IPS-18c (cell line): Measurements from ENCODE around the gene TENT4B.
"Not testable (repeated sequence)": the region's sequence is repeated elsewhere in the genome, so short reads cannot be mapped to it uniquely, and the experiment has no call there.

ENCODE experiments used
- H3K4me3 ChIP-seq: 2 replicates; pipeline ENCODE4 v1.7.0; 2013; ENCODE audit warnings: low read depth, mild to moderate bottlenecking, low read length, moderate library complexity; ENCODE audit not compliant: insufficient read depth
- H3K9me3 ChIP-seq: one replicate; pipeline ENCODE4 v1.6.1; 2013; ENCODE audit warnings: mild to moderate bottlenecking, low read length, moderate library complexity; ENCODE audit not compliant: control insufficient read depth, insufficient read depth

TENT4B gene

GRCh38 chr16:50152807-50153595 is at the start of gene TENT4B:
Gene TENT4B, plus strand, starts transcription at chr16:50153306. Its CDS starts 316 bp downstream, at chr16:50153622.
- H3K4me3 ChIP-seq, result peak within 1 kb of the TSS; percentile 85
- H3K9me3 ChIP-seq, result no peaks in the 10 kb centered on the region

DNA sequence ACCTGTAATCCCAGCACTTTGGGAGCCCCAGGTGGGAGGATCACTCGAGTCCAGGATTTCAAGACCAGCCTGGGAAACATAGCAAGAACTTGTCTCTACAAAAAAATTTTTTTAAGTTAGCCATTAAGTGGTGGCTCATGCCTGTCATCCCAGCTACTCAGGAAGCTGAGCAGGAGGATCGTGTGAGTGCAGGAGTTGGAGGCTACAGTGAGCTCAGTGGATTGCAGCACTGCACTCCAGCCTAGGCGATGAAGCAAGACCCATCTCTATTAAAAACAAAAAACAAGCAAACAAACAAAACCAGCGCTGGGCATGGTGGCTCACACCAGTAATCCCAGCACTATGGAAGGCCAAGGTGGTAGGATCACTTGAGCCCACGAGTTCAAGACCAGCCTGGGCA is 49.3 kb upstream of the TENT4B start:
- H3K4me3 ChIP-seq, result no peak overlapping the region
- H3K9me3 ChIP-seq, result no peaks in the 10 kb centered on the region

GRCh38 chr16:50114357-50115129 is 38.6 kb upstream of the TENT4B start:
- no peak overlapping the region for H3K4me3 ChIP-seq
- no peaks in the 10 kb centered on the region for H3K9me3 ChIP-seq

DNA sequence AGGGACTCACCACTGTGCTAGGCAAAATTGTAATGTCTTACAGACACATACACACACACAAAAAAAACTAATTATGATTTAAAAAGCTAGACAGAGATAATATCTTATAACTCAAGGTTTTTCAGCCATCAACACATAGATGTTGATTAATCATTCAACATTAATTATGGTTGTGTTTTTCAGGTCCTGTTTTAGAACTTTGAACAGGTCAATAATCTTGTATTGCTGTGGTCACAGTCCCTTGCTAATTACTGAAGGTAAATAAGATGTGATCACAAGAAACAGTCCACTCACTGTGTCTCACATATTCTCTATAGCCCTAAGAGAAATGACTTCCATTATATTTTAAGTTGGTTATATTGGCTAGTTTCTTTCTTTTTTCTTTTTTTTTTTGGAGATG is 32.4 kb upstream of the TENT4B start:
- Histone ChIP-seq H3K4me3 (no peak overlapping the region), H3K9me3 (no peaks in the 10 kb centered on the region)

DNA sequence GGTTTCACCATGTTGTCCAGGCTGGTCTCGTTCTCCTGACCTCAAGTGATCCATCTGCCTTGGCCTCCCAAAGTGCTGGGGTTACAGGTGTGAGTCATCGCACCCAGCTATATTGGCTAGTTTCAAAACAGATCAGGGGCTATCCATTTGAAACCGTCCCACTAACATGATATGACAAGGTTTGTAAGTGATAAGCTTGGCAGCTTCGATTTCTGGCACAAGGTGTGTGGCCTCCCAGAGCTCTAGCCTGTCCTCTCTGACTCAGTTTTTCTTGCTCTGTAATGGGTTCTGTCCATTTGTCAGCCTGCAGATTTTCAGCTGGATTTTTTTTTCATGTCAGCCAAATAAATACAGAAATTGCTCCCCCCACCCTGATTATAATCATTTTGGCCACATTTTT is 31.8 kb upstream of the TENT4B start:
- Histone ChIP-seq H3K4me3 (no peak overlapping the region), H3K9me3 (no peaks in the 10 kb centered on the region)

- Histone ChIP-seq H3K9me3 (no peaks in the 10 kb centered on the region), H3K4me3 (no peak overlapping the region)
These were observed 31.2 kb upstream of the TENT4B start for GRCh38 chr16:50121721-50122445.

DNA sequence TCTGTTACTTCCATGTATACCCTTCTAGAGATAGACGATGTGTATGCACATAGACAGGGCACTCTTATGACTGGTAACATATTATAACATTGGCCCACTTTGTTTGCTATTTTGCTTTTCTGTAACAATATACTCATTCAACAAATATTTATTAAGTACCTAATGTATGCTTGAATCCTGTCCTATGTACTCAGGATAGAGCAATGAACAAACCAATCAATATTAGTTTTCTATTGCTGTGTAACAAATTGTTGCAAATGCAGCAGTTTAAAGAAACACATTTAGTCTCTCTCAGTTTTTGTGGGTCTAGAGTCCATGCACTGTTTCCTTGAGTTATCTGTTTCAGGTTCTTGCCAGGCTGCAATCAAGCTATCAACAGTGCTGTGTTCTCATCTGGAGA is 29.7 kb upstream of the TENT4B start:
- H3K4me3 ChIP-seq, result no peak overlapping the region
- no peaks in the 10 kb centered on the region for H3K9me3 ChIP-seq

GRCh38 chr16:50124769-50125168 is 28.3 kb upstream of the TENT4B start:
- Histone ChIP-seq H3K9me3 (no peaks in the 10 kb centered on the region), H3K4me3 (no peak overlapping the region)

DNA sequence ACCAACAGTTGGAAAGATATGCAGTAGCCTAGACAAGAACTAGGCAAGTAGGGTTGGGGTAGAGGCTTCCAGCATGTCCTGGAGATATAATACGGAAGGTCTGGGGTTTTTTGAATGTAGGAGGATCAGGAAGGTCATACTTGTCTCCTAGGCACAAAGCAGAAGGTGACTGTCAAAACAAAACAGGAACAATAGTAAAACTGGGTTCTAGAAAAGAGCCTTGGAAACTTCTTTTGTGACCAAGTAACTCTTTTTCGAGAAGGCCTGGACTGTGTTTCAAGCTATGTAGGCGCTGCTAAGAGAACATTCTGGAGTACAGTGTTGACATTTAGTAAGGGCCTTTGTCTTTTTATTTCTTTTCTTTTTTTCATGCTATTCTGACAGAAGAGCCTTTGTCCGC is 26.9 kb upstream of the TENT4B start:
- H3K4me3 ChIP-seq, result no peak overlapping the region
- H3K9me3 ChIP-seq, result no peaks in the 10 kb centered on the region

DNA sequence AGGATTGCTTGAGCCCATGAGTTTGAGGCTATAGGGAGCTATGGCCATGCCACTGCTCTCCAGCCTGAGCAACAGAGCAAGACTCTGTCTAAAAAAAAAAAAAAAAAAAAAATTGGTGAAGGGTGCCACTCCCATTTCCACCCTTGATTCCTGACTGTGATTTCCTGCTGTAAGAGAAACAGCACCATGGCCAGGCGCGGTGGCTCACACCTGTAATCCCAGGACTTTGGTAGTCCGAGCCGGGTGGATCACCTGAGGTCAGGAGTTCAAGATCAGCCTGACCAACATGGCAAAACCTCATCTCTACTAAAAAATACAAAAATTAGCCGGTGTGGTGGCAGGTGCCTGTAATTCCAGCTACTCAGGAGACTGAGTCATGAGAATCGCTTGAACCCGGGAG is 20.5 kb upstream of the TENT4B start:
- not testable (repeated sequence) for H3K4me3 ChIP-seq, H3K9me3 ChIP-seq

DNA sequence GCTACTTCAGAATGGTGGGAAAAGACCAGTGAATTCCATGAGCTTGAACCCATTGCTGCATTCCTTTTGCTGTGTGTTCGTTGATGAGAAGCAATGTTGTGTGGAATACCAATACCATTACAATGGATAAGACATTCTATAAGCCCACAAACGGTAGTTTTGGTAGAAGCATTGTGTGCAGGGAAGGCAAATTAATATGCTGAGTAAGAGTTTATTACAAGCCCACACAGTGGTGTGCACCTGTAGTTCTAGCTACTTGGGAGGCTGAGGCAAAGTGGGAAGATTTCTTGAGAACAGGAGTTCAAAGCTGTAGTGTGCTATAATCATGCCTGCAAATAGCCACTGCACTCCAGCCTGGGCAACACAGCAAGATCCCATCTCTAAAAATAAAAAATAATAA is 19.9 kb upstream of the TENT4B start:
- Histone ChIP-seq H3K9me3 (no peaks in the 10 kb centered on the region), H3K4me3 (no peak overlapping the region)

- Histone ChIP-seq H3K9me3 (no peaks in the 10 kb centered on the region), H3K4me3 (no peak overlapping the region)
These were observed 16.7 kb upstream of the TENT4B start for GRCh38 chr16:50136399-50136798.

GRCh38 chr16:50137268-50137667 is 15.8 kb upstream of the TENT4B start:
- H3K4me3 ChIP-seq, result no peak overlapping the region

GRCh38 chr16:50139580-50139979 is 13.5 kb upstream of the TENT4B start:
- Histone ChIP-seq H3K4me3 (no peak overlapping the region), H3K9me3 (no peaks in the 10 kb centered on the region)

More at GRCh38 chr16:50137268-50137667, 15.8 kb upstream of the TENT4B start:
- no peaks in the 10 kb centered on the region for H3K9me3 ChIP-seq

- H3K4me3 ChIP-seq, result no peak overlapping the region
- H3K9me3 ChIP-seq, result no peaks in the 10 kb centered on the region
These were observed 8.9 kb upstream of the TENT4B start for GRCh38 chr16:50144211-50144610.

GRCh38 chr16:50146479-50147435 is 6.3 kb upstream of the TENT4B start:
- H3K9me3 ChIP-seq, result no peaks in the 10 kb centered on the region

DNA sequence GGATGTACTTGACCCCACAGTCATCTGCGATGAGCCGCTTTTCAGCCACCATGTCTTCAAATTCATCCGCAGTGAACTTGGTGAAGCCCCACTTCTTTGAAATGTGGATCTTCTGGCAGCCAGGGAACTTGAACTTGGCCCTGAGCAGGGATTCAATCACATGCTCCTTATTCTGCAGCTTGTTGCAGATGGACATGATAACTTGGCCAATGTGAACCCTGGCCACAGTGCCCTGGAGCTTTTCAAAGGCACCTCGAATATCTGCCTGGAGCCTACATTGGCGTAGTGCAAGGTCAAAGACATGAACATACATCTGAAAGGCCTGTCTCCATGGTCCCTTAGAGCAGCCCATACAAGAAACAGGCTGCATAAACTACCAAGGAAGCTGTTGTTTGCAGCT is 1.8 kb upstream of the TENT4B start:
- Histone ChIP-seq H3K9me3 (no peaks in the 10 kb centered on the region), H3K4me3 (no peak overlapping the region)

More at GRCh38 chr16:50146479-50147435, 6.3 kb upstream of the TENT4B start:
- no peak overlapping the region for H3K4me3 ChIP-seq
